ENCODE data around the gene TMEM87A. TPM values are rescaled to one million over a fixed set of nuclear protein-coding genes. Genes with fewer than 3 reads are reported as not detected.

Gene TMEM87A
- total and polyA plus RNA-seq, 11 donors = 9.3 to 30.8 (median 19.9) TPM

DNA sequence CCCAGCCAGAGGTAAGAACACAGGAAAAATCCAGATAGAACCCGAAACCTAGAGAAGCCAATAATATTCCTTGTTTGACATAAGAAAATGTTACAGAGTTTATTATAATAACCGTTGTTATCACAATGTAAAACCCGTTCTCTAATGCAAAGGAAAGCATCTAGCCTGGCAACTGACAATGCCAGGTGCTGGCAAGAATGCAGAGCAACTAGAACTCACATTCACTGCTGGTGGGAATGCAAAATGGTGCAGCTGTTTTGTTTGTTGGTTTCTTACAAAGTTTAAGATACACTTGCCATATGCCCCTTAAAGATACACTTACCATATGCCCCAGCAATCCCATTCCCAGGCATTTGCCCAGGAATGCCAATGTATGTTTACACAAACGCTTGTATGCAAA lies 88.5 kb downstream of the TMEM87A start:
- no peak overlapping the region for H3K4me3 ChIP-seq
- 95 to 97% (median 96%) methylated on average over 4 of the region's 4 CpGs for WGBS, 4 donors
- peak overlapping the region in 1 of 12 donors; percentile 33 for H3K27ac ChIP-seq
- H3K4me1 ChIP-seq = peaks cover 0 to 26% (median 0%) of the 10 kb centered on the region in 12 donors
- no peaks in the 10 kb centered on the region for H3K27me3 ChIP-seq
- peaks cover 0 to 100% (median 98%) of the 10 kb centered on the region in 9 donors for H3K36me3 ChIP-seq
- DNase-seq (no peak), ATAC-seq (no peak)
- intact Hi-C loops (cut with DNase I) = no loop called here
- TF ChIP-seq POLR2A (IDR thresholded peaks at IDR 0.05) = no peak
- TF ChIP-seq, protein P1, sequence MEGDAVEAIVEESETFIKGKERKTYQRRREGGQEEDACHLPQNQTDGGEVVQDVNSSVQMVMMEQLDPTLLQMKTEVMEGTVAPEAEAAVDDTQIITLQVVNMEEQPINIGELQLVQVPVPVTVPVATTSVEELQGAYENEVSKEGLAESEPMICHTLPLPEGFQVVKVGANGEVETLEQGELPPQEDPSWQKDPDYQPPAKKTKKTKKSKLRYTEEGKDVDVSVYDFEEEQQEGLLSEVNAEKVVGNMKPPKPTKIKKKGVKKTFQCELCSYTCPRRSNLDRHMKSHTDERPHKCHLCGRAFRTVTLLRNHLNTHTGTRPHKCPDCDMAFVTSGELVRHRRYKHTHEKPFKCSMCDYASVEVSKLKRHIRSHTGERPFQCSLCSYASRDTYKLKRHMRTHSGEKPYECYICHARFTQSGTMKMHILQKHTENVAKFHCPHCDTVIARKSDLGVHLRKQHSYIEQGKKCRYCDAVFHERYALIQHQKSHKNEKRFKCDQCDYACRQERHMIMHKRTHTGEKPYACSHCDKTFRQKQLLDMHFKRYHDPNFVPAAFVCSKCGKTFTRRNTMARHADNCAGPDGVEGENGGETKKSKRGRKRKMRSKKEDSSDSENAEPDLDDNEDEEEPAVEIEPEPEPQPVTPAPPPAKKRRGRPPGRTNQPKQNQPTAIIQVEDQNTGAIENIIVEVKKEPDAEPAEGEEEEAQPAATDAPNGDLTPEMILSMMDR (IDR thresholded peaks at IDR 0.05) = no peak
- H3K9me3 ChIP-seq = no peaks in the 10 kb centered on the region

DNA sequence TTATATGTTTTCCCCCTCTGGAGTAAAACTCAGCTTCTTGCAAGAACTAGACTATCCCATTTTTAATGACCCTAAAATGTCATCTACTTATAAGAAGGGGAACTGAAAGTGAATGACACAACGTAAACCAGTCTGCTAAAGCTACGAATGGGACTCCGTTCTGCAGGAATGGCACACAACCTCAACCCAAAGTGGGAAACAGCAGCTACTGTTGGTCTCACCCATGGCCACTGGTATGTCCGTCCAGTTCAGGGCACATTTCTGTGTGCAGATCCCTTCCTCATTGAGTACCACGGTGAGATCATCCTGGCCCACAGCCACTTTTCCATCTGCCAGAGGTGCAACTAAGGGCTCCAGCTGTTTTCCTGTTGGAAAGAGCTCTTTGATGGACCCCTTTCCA lies 88.9 kb downstream of the TMEM87A start:
- 64 to 73% (median 68%) methylated on average over 5 of the region's 5 CpGs for WGBS, 4 donors
- intact Hi-C loops (cut with DNase I) = no loop called here

DNA sequence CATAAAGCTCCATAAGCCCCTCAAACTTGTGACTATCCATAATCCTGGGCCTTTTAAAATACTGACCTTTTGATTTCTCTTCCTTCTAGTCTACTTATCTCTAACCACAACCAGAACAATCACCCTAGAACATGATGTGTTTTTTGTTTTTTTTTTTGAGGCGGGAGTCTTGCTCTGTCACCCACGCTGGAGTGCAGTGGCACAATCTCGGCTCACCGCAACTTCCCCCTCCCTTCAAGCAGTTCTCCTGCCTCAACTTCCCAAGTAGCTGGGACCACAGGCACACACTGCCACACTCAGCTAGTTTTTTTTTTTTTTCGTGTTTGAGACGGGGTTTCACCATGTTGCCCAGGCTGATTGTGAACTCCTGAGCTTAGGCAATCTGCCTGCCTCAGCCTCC lies 90.3 kb downstream of the TMEM87A start:
- ATAC-seq (no peak), DNase-seq (no peak)
- no peak overlapping the region for H3K4me3 ChIP-seq
- H3K4me1 ChIP-seq = peaks cover 0 to 26% (median 0%) of the 10 kb centered on the region in 12 donors
- intact Hi-C loops (cut with DNase I) = no loop called here
- peak overlapping the region in 1 of 12 donors; percentile 62 for H3K27ac ChIP-seq
- H3K27me3 ChIP-seq = no peaks in the 10 kb centered on the region
- WGBS, 4 donors = 93 to 96% (median 94%) methylated on average over 6 of the region's 6 CpGs
- no peak for TF ChIP-seq POLR2A (IDR thresholded peaks at IDR 0.05)
- TF ChIP-seq, protein P1 (IDR thresholded peaks at IDR 0.05) = no peak
- peaks cover 0 to 100% (median 98%) of the 10 kb centered on the region in 9 donors for H3K36me3 ChIP-seq
- no peaks in the 10 kb centered on the region for H3K9me3 ChIP-seq

More for the DNA sequence above, 88.9 kb downstream of the TMEM87A start:
- peak overlapping the region in 1 of 12 donors; percentile 33 for H3K27ac ChIP-seq
- H3K9me3 ChIP-seq = no peaks in the 10 kb centered on the region
- TF ChIP-seq POLR2A (IDR thresholded peaks at IDR 0.05) = no peak
- TF ChIP-seq, protein P1 (IDR thresholded peaks at IDR 0.05) = no peak
- no peak overlapping the region for H3K4me3 ChIP-seq
- no peaks in the 10 kb centered on the region for H3K27me3 ChIP-seq
- H3K4me1 ChIP-seq = peaks cover 0 to 26% (median 0%) of the 10 kb centered on the region in 12 donors
- peak in 1 of 5 donors; percentile 34 for DNase-seq
- peaks cover 0 to 100% (median 99%) of the 10 kb centered on the region in 9 donors for H3K36me3 ChIP-seq
- ATAC-seq = peak in 2 of 4 donors; percentile 59 to 75

DNA sequence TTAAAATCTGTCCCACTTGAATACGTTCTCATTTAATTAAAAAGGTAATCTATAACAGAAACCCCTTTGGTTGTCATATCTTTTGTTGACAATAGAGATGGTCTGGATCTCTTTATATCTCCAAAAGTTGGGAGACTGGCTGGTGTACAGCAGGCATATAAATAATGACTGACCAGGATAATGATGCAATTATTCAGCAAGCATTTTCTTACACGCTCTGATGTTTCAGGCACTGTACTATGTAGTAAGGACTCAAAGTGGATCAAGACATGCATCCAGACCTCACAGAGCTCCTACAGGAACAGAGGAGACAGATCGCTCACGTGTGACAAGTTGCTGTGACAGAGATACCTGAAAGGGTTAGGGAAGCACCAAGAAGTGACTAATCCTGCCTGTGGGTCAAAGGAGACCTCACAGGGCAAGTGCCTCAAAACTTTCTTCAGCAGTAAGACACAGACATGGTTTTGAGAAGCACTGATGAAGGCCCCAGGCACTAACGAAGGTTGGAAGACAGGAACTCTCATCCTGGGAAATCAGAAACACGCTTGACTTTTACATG lies 90.8 kb downstream of the TMEM87A start:
- Histone ChIP-seq H3K27ac (peak overlapping the region in 1 of 12 donors; percentile 62), H3K36me3 (peaks cover 0 to 100% (median 98%) of the 10 kb centered on the region in 9 donors), H3K4me1 (peaks cover 0 to 26% (median 0%) of the 10 kb centered on the region in 12 donors), H3K9me3 (no peaks in the 10 kb centered on the region), H3K27me3 (no peaks in the 10 kb centered on the region), H3K4me3 (no peak overlapping the region)
- TF ChIP-seq POLR2A (IDR thresholded peaks at IDR 0.05) = no peak
- TF ChIP-seq, protein P1 (IDR thresholded peaks at IDR 0.05) = no peak
- WGBS, 4 donors = 87 to 92% (median 91%) methylated on average over 6 of the region's 6 CpGs
- DNase-seq (no peak), ATAC-seq (no peak)
- intact Hi-C loops (cut with DNase I) = no loop called here

Measured in heart left ventricle (tissue), 16 donors.